Tibial nerve (tissue), 4 donors: ENCODE data around the gene AFAP1. TPM values are rescaled to one million over a fixed set of nuclear protein-coding genes. Genes with fewer than 3 reads are reported as not detected.

Experiments
- DNase-seq, 2 donors: peaks; one replicate each; pipeline ENCODE4 v3.0.0-alpha.2; 2019; ENCODE audit warnings: low spot score in 2 of 2
- H3K27ac ChIP-seq, 4 donors: fragments of 200-600 bp; sonication (generic) in 3 of 4; one replicate each; pipeline ENCODE4 v1.5.1; 2017 to 2019; ENCODE audit warnings: mild to moderate bottlenecking in 1 of 4
- H3K27me3 ChIP-seq, 2 donors: fragments of 200-600 bp; sonication (generic) in 1 of 2; one replicate each; pipeline versions ENCODE4 v1.5.1 to v1.6.0; 2017 to 2019
- H3K36me3 ChIP-seq, 3 donors: fragments of 200-600 bp; sonication (generic); one replicate each; pipeline ENCODE4 v1.5.1; 2018 to 2019
- H3K4me1 ChIP-seq, 4 donors: fragments of 200-600 bp; sonication (generic) in 3 of 4; one replicate each; pipeline ENCODE4 v1.5.1; 2017 to 2019
- H3K4me3 ChIP-seq, 4 donors: fragments of 200-600 bp; sonication (generic) in 3 of 4; one replicate each; pipeline ENCODE4 v1.5.1; 2017 to 2019; ENCODE audit warnings: mild to moderate bottlenecking in 1 of 4, moderate library complexity in 1 of 4
- H3K9me3 ChIP-seq, 4 donors: fragments of 200-600 bp; sonication (generic) in 3 of 4; one replicate each; pipeline ENCODE4 v1.5.1; 2017 to 2019
- CTCF ChIP-seq, 5 experiments: fragments of 200-600 bp in 3 of 5; fragments of 450-650 bp in 2 of 5; sonication (generic) in 3 of 5; IDR thresholded peaks; one replicate each; pipeline ENCODE4 v1.5.1; 2016 to 2019; ENCODE audit warnings: antibody characterized with exemption in 5 of 5, mild to moderate bottlenecking in 3 of 5, moderate library complexity in 2 of 5
- EP300 ChIP-seq, 2 donors: sonication (generic); formaldehyde crosslinking; IDR thresholded peaks; one replicate each; pipeline ENCODE4 v1.6.1; 2017; ENCODE audit warnings: antibody characterized with exemption in 2 of 2, mild to moderate bottlenecking in 1 of 2
- POLR2A ChIP-seq, 2 donors: fragments of 450-650 bp; IDR thresholded peaks; one replicate each; pipeline ENCODE4 v1.6.1; 2017; ENCODE audit warnings: antibody characterized with exemption in 2 of 2, mild to moderate bottlenecking in 2 of 2, moderate library complexity in 2 of 2
- WGBS, 2 donors: methylation state at CpG; one replicate each; pipeline ENCODE4 v1.1.5; 2018; 5-methylcytosine and 5-hydroxymethylcytosine counted together
- total RNA-seq, 4 donors: library from RNA; depleted of rRNA; stranded (reverse); fragments of >200 nt; gene quantifications; one replicate each; pipeline ENCODE4 v1.1.0, GENCODE V29; 2016

Gene AFAP1
- total RNA-seq, 4 donors from 2014 or later, result 23.2 to 34.9 (median 32.1) TPM

- Histone ChIP-seq H3K36me3 (peaks cover 0 to 78% (median 0%) of the 10 kb centered on the region in 3 donors), H3K27ac (no peak overlapping the region), H3K4me1 (peaks cover 0 to 7% (median 0%) of the 10 kb centered on the region in 4 donors), H3K27me3 (no peaks in the 10 kb centered on the region), H3K9me3 (peaks cover 0 to 4% (median 0%) of the 10 kb centered on the region in 4 donors), H3K4me3 (no peak overlapping the region)
- 91 to 94% methylated on average over 32 of the region's 32 CpGs for WGBS, 2 donors
- DNase-seq, result no peak
- TF ChIP-seq CTCF (IDR thresholded peaks at IDR 0.05) (no peak), POLR2A (IDR thresholded peaks at IDR 0.05) (no peak), EP300 (IDR thresholded peaks at IDR 0.05) (no peak)
These were observed 201.1 kb downstream of the AFAP1 start for GRCh38 chr4:7738458-7739076.

- 90 to 93% methylated on average over 12 to 18 of the region's 19 CpGs for WGBS, 2 donors
- no peaks in the 10 kb centered on the region for H3K27me3 ChIP-seq
- H3K4me3 ChIP-seq, result no peak overlapping the region
- no peak for TF ChIP-seq CTCF (IDR thresholded peaks at IDR 0.05)
- no peak for TF ChIP-seq EP300 (IDR thresholded peaks at IDR 0.05)
- no peak for TF ChIP-seq POLR2A (IDR thresholded peaks at IDR 0.05)
- no peak overlapping the region for H3K27ac ChIP-seq
- DNase-seq, result no peak
- H3K36me3 ChIP-seq, result peaks cover 0 to 83% (median 0%) of the 10 kb centered on the region in 3 donors
- H3K4me1 ChIP-seq, result peaks cover 0 to under 1% (median 0%) of the 10 kb centered on the region in 4 donors
- H3K9me3 ChIP-seq, result peaks cover 0 to 4% (median 0%) of the 10 kb centered on the region in 4 donors
These were observed 201.8 kb downstream of the AFAP1 start for GRCh38 chr4:7737752-7738457.

GRCh38 chr4:7737268-7737645, 202.4 kb downstream of the AFAP1 start:
- WGBS, 2 donors, result 77 to 80% methylated on average over 10 to 13 of the region's 14 CpGs

GRCh38 chr4:7736436-7737267, 203.0 kb downstream of the AFAP1 start:
- H3K36me3 ChIP-seq, result peaks cover 0 to 91% (median 0%) of the 10 kb centered on the region in 3 donors
- TF ChIP-seq EP300 (IDR thresholded peaks at IDR 0.05) (no peak), CTCF (IDR thresholded peaks at IDR 0.05) (no peak)
- H3K4me1 ChIP-seq, result no peaks in the 10 kb centered on the region
- no peak for DNase-seq
- H3K27me3 ChIP-seq, result no peaks in the 10 kb centered on the region
- 77 to 82% methylated on average over 22 to 31 of the region's 31 CpGs for WGBS, 2 donors
- no peak overlapping the region for H3K4me3 ChIP-seq
- H3K9me3 ChIP-seq, result peaks cover 0 to 4% (median 0%) of the 10 kb centered on the region in 4 donors
- H3K27ac ChIP-seq, result no peak overlapping the region

More at GRCh38 chr4:7737268-7737645, 202.4 kb downstream of the AFAP1 start:
- no peaks in the 10 kb centered on the region for H3K4me1 ChIP-seq
- peaks cover 0 to 89% (median 0%) of the 10 kb centered on the region in 3 donors for H3K36me3 ChIP-seq
- H3K4me3 ChIP-seq, result no peak overlapping the region
- H3K9me3 ChIP-seq, result peaks cover 0 to 4% (median 0%) of the 10 kb centered on the region in 4 donors
- H3K27me3 ChIP-seq, result no peaks in the 10 kb centered on the region
- H3K27ac ChIP-seq, result no peak overlapping the region
- TF ChIP-seq CTCF (IDR thresholded peaks at IDR 0.05), result no peak
- no peak for TF ChIP-seq POLR2A (IDR thresholded peaks at IDR 0.05)
- TF ChIP-seq EP300 (IDR thresholded peaks at IDR 0.05), result no peak
- no peak for DNase-seq
